ENCODE measurements around the gene SERPINA1.
A peak's percentile ranks its signal among the peaks of the same experiment; 100 is the strongest.

SERPINA1 gene

DNA sequence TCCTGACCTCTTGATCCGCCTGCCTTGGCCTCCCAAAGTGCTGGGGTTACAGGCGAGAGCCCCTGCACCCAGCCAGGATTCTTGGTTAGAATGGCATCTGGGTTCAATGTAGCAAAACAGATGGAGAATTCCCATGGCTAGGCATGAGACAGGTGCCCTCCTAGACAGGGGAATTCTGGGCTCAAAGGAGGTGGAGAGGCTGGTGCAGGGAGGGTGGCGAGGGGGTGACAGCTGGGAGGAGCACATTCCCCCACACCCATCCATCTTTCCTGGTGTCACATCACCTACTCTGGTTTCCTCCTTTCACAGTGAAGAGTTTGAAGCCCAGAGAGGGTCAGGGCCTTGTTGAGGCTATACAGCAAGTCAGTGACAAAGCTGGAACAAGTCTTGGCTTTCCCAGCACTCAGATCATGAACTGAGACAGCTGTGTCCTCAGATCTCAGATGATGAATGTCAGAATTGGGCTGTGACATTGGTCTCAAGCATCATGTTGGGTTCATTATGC is 2.8 kb downstream of the SERPINA1 start:
- H3K4me3 ChIP-seq (ENCODE audit: low read depth in 1 of 5, low read length in 5 of 5): no peak overlapping the region
- H3K27me3 ChIP-seq (ENCODE audit: control insufficient read depth in 5 of 5, insufficient read depth in 4 of 5, low read length in 5 of 5): no peaks in the 10 kb centered on the region
- no peaks in the 10 kb centered on the region for H3K36me3 ChIP-seq (ENCODE audit: control insufficient read depth in 5 of 5, insufficient read depth in 5 of 5, low read length in 5 of 5)
- no peak overlapping the region for H3K27ac ChIP-seq (ENCODE audit: low read depth, low read length)
- H3K4me1 ChIP-seq (ENCODE audit: control insufficient read depth in 5 of 5, insufficient read depth in 5 of 5, low read length in 5 of 5): peaks cover 2 to 46% (median 26%) of the 10 kb centered on the region in 5 donors
- H3K9ac ChIP-seq (ENCODE audit: low read length in 5 of 5): no peak overlapping the region
- H3K9me3 ChIP-seq (ENCODE audit: control insufficient read depth in 5 of 5, low read length in 5 of 5): no peaks in the 10 kb centered on the region

DNA sequence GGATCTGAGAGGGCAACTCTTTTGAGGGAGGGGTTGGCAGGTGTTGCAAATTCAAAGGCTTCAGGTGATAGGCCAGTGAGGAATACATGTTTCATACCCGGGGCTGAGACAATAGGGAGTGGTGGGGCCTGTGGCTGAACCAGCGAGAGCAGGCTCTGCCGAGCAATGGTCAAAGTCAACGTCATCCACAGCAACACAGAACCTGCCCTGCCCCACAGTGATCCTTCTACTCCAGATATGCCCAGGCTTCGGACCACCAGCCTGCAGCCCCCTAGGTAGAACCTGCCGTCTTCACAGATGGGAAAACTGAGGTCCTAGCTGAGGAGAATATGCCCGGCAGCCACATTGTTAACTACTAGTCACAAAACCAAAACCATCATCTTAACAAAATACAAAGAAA is 4.1 kb downstream of the SERPINA1 start:
- Histone ChIP-seq H3K9ac (ENCODE audit: low read length in 5 of 5) (no peak overlapping the region), H3K4me1 (ENCODE audit: control insufficient read depth in 5 of 5, insufficient read depth in 5 of 5, low read length in 5 of 5) (peaks cover 2 to 37% (median 23%) of the 10 kb centered on the region in 5 donors), H3K36me3 (ENCODE audit: control insufficient read depth in 5 of 5, insufficient read depth in 5 of 5, low read length in 5 of 5) (no peaks in the 10 kb centered on the region), H3K27ac (ENCODE audit: low read depth, low read length) (peak overlapping the region; percentile 60), H3K9me3 (ENCODE audit: control insufficient read depth in 5 of 5, low read length in 5 of 5) (no peaks in the 10 kb centered on the region), H3K4me3 (ENCODE audit: low read depth in 1 of 5, low read length in 5 of 5) (no peak overlapping the region), H3K27me3 (ENCODE audit: control insufficient read depth in 5 of 5, insufficient read depth in 4 of 5, low read length in 5 of 5) (no peaks in the 10 kb centered on the region)

DNA sequence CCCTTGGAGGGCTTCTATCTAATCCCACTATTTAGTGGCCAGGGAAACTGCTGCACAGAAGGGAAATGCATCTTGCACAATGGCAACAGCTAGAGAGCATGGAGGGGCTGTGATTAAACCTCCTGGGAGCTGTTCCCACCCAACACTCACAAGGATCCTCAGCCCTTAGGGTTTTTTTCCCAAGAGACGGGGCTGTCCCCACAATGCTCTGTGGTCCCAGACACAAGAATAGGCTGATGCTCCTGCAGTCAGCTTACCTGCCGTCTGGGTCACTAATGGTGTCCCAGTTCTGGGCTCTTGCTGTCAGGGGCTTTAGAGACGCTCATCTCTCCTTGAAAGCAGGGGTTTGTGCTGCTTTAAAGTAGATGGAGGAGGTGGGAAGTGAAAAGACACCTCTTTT is 4.6 kb downstream of the SERPINA1 start:
- H3K4me3 ChIP-seq (ENCODE audit: low read depth in 1 of 5, low read length in 5 of 5): no peak overlapping the region
- no peaks in the 10 kb centered on the region for H3K9me3 ChIP-seq (ENCODE audit: control insufficient read depth in 5 of 5, low read length in 5 of 5)
- no peak overlapping the region for H3K9ac ChIP-seq (ENCODE audit: low read length in 5 of 5)
- peak overlapping the region; percentile 60 for H3K27ac ChIP-seq (ENCODE audit: low read depth, low read length)
- H3K4me1 ChIP-seq (ENCODE audit: control insufficient read depth in 5 of 5, insufficient read depth in 5 of 5, low read length in 5 of 5): peaks cover 2 to 37% (median 23%) of the 10 kb centered on the region in 5 donors
- H3K36me3 ChIP-seq (ENCODE audit: control insufficient read depth in 5 of 5, insufficient read depth in 5 of 5, low read length in 5 of 5): no peaks in the 10 kb centered on the region
- no peaks in the 10 kb centered on the region for H3K27me3 ChIP-seq (ENCODE audit: control insufficient read depth in 5 of 5, insufficient read depth in 4 of 5, low read length in 5 of 5)

DNA sequence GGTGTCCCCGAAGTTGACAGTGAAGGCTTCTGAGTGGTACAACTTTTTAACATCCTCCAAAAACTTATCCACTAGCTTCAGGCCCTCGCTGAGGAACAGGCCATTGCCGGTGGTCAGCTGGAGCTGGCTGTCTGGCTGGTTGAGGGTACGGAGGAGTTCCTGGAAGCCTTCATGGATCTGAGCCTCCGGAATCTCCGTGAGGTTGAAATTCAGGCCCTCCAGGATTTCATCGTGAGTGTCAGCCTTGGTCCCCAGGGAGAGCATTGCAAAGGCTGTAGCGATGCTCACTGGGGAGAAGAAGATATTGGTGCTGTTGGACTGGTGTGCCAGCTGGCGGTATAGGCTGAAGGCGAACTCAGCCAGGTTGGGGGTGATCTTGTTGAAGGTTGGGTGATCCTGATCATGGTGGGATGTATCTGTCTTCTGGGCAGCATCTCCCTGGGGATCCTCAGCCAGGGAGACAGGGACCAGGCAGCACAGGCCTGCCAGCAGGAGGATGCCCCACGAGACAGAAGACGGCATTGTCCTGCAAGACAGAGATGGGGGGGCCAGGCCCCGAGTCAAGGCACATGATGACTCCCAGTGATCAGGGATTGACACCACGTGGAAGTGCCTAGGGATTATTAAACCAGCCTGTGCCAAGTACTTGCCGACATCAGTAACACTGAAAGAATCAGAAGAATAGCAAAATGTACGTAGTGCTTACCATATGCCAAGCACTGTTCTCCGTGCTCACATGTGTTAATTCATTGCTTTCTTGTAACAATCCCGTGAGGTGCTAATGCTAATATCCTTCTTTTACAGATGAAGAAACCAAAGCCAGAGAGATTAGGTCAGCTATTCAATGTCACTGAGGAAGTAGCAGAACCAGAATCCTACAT is 5.4 kb downstream of the SERPINA1 start:
- Histone ChIP-seq H3K9me3 (ENCODE audit: control insufficient read depth in 5 of 5, low read length in 5 of 5) (no peaks in the 10 kb centered on the region), H3K27ac (ENCODE audit: low read depth, low read length) (no peak overlapping the region), H3K36me3 (ENCODE audit: control insufficient read depth in 5 of 5, insufficient read depth in 5 of 5, low read length in 5 of 5) (no peaks in the 10 kb centered on the region), H3K27me3 (ENCODE audit: control insufficient read depth in 5 of 5, insufficient read depth in 4 of 5, low read length in 5 of 5) (peaks cover 0 to 3% (median 0%) of the 10 kb centered on the region in 5 donors), H3K4me1 (ENCODE audit: control insufficient read depth in 5 of 5, insufficient read depth in 5 of 5, low read length in 5 of 5) (peaks cover 2 to 37% (median 23%) of the 10 kb centered on the region in 5 donors), H3K4me3 (ENCODE audit: low read depth in 1 of 5, low read length in 5 of 5) (no peak overlapping the region), H3K9ac (ENCODE audit: low read length in 5 of 5) (no peak overlapping the region)

DNA sequence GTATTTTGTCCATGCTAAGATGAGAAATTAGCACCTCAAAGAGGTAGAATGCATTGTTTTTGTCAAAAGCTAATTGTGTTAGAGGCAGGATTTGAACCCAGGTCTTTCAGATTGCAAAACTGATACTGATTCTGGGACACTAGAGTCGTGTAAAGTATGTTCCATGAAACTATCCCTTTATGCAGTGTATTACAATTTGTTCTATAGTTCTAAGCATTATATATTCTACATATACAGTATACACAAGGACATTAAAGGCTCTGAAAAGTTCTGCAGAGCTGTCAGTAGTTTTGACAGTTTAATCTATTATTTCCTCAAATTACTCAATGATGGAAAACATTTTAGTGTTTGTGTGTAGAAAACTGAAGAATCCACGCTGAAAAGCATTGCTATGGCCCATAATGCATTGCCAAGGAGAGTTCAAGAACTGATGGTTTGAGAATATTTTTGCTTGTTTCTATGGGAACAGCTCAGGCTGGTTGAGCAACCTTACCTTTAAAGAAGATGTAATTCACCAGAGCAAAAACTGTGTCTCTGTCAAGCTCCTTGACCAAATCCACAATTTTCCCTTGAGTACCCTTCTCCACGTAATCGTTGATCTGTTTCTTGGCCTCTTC is 6.2 kb downstream of the SERPINA1 start:
- Histone ChIP-seq H3K4me1 (ENCODE audit: control insufficient read depth in 5 of 5, insufficient read depth in 5 of 5, low read length in 5 of 5) (peaks cover 2 to 37% (median 23%) of the 10 kb centered on the region in 5 donors), H3K27me3 (ENCODE audit: control insufficient read depth in 5 of 5, insufficient read depth in 4 of 5, low read length in 5 of 5) (peaks cover 0 to 3% (median 0%) of the 10 kb centered on the region in 5 donors), H3K9me3 (ENCODE audit: control insufficient read depth in 5 of 5, low read length in 5 of 5) (no peaks in the 10 kb centered on the region), H3K4me3 (ENCODE audit: low read depth in 1 of 5, low read length in 5 of 5) (no peak overlapping the region), H3K36me3 (ENCODE audit: control insufficient read depth in 5 of 5, insufficient read depth in 5 of 5, low read length in 5 of 5) (no peaks in the 10 kb centered on the region), H3K9ac (ENCODE audit: low read length in 5 of 5) (no peak overlapping the region), H3K27ac (ENCODE audit: low read depth, low read length) (no peak overlapping the region)

DNA sequence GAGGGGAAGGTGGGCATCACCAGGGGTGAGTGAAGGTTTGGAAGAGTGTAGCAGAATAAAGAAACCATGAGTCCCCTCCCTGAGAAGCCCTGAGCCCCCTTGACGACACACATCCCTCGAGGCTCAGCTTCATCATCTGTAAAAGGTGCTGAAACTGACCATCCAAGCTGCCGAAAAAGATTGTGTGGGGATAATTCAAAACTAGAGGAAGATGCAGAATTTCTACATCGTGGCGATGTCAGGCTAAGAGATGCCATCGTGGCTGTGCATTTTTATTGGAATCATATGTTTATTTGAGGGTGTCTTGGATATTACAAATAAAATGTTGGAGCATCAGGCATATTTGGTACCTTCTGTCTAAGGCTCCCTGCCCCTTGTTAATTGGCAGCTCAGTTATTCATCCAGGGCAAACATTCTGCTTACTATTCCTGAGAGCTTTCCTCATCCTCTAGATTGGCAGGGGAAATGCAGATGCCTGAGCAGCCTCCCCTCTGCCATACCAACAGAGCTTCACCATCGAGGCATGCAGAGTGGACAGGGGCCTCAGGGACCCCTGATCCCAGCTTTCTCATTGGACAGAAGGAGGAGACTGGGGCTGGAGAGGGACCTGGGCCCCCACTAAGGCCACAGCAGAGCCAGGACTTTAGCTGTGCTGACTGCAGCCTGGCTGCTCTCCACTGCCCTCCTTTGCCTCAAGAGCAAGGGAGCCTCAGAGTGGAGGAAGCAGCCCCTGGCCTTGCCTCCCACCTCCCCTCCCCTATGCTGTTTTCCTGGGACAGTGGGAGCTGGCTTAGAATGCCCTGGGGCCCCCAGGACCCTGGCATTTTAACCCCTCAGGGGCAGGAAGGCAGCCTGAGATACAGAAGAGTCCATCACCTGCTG is 7.0 kb downstream of the SERPINA1 start:
- H3K4me1 ChIP-seq (ENCODE audit: control insufficient read depth in 5 of 5, insufficient read depth in 5 of 5, low read length in 5 of 5): peaks cover 2 to 37% (median 23%) of the 10 kb centered on the region in 5 donors
- no peak overlapping the region for H3K9ac ChIP-seq (ENCODE audit: low read length in 5 of 5)
- H3K4me3 ChIP-seq (ENCODE audit: low read depth in 1 of 5, low read length in 5 of 5): no peak overlapping the region
- no peak overlapping the region for H3K27ac ChIP-seq (ENCODE audit: low read depth, low read length)
- H3K36me3 ChIP-seq (ENCODE audit: control insufficient read depth in 5 of 5, insufficient read depth in 5 of 5, low read length in 5 of 5): no peaks in the 10 kb centered on the region
- peaks cover 0 to 3% (median 0%) of the 10 kb centered on the region in 5 donors for H3K27me3 ChIP-seq (ENCODE audit: control insufficient read depth in 5 of 5, insufficient read depth in 4 of 5, low read length in 5 of 5)
- no peaks in the 10 kb centered on the region for H3K9me3 ChIP-seq (ENCODE audit: control insufficient read depth in 5 of 5, low read length in 5 of 5)

DNA sequence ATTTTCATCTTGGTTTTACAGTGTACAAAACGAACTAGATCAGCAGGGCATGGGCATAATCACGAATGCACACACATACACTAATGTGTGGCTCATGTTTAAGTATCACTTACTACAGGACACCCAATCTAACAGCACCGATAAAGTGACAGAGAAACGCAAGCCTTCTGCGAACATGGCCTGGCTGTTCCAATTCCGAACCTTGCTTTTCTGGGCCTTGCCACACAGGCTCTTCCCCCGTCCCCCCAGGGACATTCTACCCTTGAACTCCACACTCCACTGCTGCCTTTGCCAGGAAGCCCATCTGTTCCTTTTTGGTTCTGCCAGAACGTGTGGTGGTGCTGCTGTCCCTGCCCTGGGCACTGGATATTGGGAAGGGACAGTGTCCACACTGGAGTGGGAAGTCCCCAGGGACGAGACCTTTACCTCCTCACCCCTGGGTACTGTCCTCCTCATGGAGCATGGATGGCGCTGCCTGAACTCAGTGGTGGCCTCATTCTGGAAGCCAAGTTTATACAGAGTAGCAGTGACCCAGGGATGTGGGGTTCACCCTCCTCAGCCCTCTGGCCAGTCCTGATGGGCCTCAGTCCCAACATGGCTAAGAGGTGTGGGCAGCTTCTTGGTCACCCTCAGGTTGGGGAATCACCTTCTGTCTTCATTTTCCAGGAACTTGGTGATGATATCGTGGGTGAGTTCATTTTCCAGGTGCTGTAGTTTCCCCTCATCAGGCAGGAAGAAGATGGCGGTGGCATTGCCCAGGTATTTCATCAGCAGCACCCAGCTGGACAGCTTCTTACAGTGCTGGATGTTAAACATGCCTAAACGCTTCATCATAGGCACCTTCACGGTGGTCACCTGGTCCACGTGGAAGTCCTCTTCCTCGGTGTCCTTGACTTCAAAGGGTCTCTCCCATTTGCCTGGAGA is 7.9 kb downstream of the SERPINA1 start:
- Histone ChIP-seq H3K9ac (ENCODE audit: low read length in 5 of 5) (no peak overlapping the region), H3K4me1 (ENCODE audit: control insufficient read depth in 5 of 5, insufficient read depth in 5 of 5, low read length in 5 of 5) (peaks cover 2 to 28% (median 21%) of the 10 kb centered on the region in 5 donors), H3K36me3 (ENCODE audit: control insufficient read depth in 5 of 5, insufficient read depth in 5 of 5, low read length in 5 of 5) (no peaks in the 10 kb centered on the region), H3K27me3 (ENCODE audit: control insufficient read depth in 5 of 5, insufficient read depth in 4 of 5, low read length in 5 of 5) (peaks cover 0 to 3% (median 0%) of the 10 kb centered on the region in 5 donors), H3K4me3 (ENCODE audit: low read depth in 1 of 5, low read length in 5 of 5) (no peak overlapping the region), H3K9me3 (ENCODE audit: control insufficient read depth in 5 of 5, low read length in 5 of 5) (no peaks in the 10 kb centered on the region), H3K27ac (ENCODE audit: low read depth, low read length) (no peak overlapping the region)

DNA sequence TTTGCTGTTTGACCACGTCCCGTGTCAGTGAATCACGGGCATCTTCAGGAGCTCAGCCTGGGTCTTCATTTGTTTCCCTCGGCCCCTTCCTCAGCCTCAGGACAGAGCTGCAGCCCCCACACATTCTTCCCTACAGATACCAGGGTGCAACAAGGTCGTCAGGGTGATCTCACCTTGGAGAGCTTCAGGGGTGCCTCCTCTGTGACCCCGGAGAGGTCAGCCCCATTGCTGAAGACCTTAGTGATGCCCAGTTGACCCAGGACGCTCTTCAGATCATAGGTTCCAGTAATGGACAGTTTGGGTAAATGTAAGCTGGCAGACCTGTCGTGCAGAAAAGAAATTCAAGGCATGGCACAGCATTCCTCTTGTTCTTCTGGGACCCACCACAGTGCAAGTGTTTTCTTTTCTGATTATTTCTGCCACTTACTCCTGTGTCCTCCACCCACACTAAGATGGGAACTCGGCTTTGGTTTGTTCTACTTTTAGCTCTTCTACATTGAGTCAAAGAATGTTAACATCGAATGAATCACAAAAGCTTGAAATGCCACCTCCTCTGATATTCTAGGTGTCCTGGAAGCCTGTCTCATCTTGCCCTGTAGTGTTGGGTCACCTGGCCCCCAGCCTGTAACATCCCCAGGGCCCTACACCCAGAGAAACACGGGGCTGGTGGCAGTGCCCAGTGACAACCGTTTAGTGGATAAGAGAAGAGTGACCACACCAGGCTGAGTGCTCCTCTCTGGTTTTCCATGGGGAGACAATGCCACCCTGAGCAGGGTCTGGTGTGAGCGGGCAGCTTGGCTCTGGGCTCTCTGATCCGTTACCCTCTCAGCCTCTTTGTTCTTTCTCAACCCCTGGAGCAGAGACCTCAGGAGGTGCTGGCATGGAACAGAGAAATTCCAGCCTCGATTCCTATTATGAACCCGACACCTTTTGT is 8.8 kb downstream of the SERPINA1 start:
- no peak overlapping the region for H3K27ac ChIP-seq (ENCODE audit: low read depth, low read length)
- H3K36me3 ChIP-seq (ENCODE audit: control insufficient read depth in 5 of 5, insufficient read depth in 5 of 5, low read length in 5 of 5): no peaks in the 10 kb centered on the region
- H3K4me3 ChIP-seq (ENCODE audit: low read depth in 1 of 5, low read length in 5 of 5): no peak overlapping the region
- H3K9ac ChIP-seq (ENCODE audit: low read length in 5 of 5): no peak overlapping the region
- peaks cover 0 to 18% (median 12%) of the 10 kb centered on the region in 5 donors for H3K4me1 ChIP-seq (ENCODE audit: control insufficient read depth in 5 of 5, insufficient read depth in 5 of 5, low read length in 5 of 5)
- H3K27me3 ChIP-seq (ENCODE audit: control insufficient read depth in 5 of 5, insufficient read depth in 4 of 5, low read length in 5 of 5): peaks cover 0 to 3% (median 0%) of the 10 kb centered on the region in 5 donors
- no peaks in the 10 kb centered on the region for H3K9me3 ChIP-seq (ENCODE audit: control insufficient read depth in 5 of 5, low read length in 5 of 5)

All from subcutaneous abdominal adipose tissue (tissue), 5 donors.